ENCODE data around the gene LRRC4C. TPM values are rescaled to one million over a fixed set of nuclear protein-coding genes. Genes with fewer than 3 reads are reported as not detected.

LRRC4C gene
- total RNA-seq, 1 experiment from 2014 or later: not detected

DNA sequence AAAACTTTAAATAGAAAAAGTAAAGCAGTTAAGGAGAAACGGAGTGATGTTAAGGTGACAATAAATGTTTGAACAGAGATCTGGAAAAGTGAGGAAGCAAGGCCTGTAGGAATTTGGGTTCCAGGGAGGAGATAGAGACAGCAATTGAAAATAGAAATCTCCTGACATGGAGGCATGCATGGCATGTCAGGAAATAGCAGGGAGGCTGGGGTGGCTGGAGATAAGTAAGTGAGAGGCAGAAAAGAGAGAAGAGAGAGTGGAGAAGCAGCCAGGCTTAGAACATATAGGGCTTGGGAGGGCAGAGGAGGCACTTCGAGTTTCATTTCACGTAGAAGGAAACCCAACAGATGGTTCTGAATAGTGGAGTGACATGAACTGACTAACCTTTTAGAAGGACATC lies 185.5 kb downstream of the LRRC4C start:
- no peak for ATAC-seq
- CTCF ChIA-PET: no interaction called here

DNA sequence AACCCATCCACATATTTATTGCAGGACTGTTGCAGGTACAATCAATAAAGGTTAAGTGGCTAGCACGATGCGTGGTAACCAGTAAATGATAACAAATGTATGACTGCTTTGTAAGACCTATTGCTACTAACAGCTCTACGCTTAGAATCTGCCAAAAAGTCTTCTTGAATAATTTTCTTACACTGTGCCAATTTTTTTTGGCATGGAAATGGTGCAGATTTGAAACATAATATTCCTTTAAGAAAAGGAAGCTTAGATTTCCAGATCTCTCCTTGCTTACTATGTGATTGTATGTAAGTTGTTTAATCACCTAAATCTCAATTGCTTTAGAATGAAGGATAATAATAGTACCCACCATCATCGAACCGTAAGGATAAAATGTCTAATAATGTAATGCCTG lies 192.0 kb downstream of the LRRC4C start:
- Histone ChIP-seq H3F3A (ENCODE audit: low read length, unreplicated experiment) (no peaks in the 10 kb centered on the region), H3K4me2 (ENCODE audit: low read length) (no peak overlapping the region), H3K27ac (ENCODE audit: low read length) (no peak overlapping the region), H3K4me3 (ENCODE audit: low read length) (no peak overlapping the region), H2AFZ (ENCODE audit: low read length) (no peak overlapping the region), H3K27me3 (ENCODE audit: low read length) (no peaks in the 10 kb centered on the region), H4K20me1 (ENCODE audit: low read length) (no peaks in the 10 kb centered on the region), H3K4me1 (ENCODE audit: insufficient read depth, low read length) (no peaks in the 10 kb centered on the region), H3K36me3 (ENCODE audit: low read depth, low read length) (no peaks in the 10 kb centered on the region), H3K9ac (ENCODE audit: low read length) (no peak overlapping the region), H3K79me2 (ENCODE audit: low read length) (no peaks in the 10 kb centered on the region), H3K9me3 (ENCODE audit: low read length) (no peaks in the 10 kb centered on the region), H3K9me2 (replicated peaks; ENCODE audit: low read length) (no peaks in the 10 kb centered on the region)
- ATAC-seq: no peak
- ChIA-PET POLR2A (ENCODE audit: unreplicated experiment) (no interaction called here), CTCF (no interaction called here)
- intact Hi-C loops (cut with micrococcal nuclease): no loop called here
- TF ChIP-seq EZH2phosphoT487 (IDR thresholded peaks at IDR 0.05; ENCODE audit: borderline replicate concordance, low read length) (no peak), EZH2 (IDR thresholded peaks at IDR 0.05; ENCODE audit: low read length, unreplicated experiment) (no peak)
- TF ChIP-seq, protein P1, sequence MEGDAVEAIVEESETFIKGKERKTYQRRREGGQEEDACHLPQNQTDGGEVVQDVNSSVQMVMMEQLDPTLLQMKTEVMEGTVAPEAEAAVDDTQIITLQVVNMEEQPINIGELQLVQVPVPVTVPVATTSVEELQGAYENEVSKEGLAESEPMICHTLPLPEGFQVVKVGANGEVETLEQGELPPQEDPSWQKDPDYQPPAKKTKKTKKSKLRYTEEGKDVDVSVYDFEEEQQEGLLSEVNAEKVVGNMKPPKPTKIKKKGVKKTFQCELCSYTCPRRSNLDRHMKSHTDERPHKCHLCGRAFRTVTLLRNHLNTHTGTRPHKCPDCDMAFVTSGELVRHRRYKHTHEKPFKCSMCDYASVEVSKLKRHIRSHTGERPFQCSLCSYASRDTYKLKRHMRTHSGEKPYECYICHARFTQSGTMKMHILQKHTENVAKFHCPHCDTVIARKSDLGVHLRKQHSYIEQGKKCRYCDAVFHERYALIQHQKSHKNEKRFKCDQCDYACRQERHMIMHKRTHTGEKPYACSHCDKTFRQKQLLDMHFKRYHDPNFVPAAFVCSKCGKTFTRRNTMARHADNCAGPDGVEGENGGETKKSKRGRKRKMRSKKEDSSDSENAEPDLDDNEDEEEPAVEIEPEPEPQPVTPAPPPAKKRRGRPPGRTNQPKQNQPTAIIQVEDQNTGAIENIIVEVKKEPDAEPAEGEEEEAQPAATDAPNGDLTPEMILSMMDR (conservative IDR thresholded peaks at IDR 0.05; ENCODE audit: low read depth, low read length): no peak
- no peak for DNase-seq
- BruUV-seq (replicated peaks): no TSS peak

More for the DNA sequence above, 185.5 kb downstream of the LRRC4C start:
- no peak overlapping the region for H3K4me2 ChIP-seq (ENCODE audit: low read length)
- intact Hi-C loops (cut with micrococcal nuclease): no loop called here
- H3K27ac ChIP-seq (ENCODE audit: low read length): no peak overlapping the region
- H3K9me2 ChIP-seq (replicated peaks; ENCODE audit: low read length): no peaks in the 10 kb centered on the region
- no peak for DNase-seq
- H4K20me1 ChIP-seq (ENCODE audit: low read length): no peaks in the 10 kb centered on the region
- H3K4me3 ChIP-seq (ENCODE audit: low read length): no peak overlapping the region
- no peaks in the 10 kb centered on the region for H3K36me3 ChIP-seq (ENCODE audit: low read depth, low read length)
- BruUV-seq (replicated peaks): no TSS peak
- no peak overlapping the region for H3K9ac ChIP-seq (ENCODE audit: low read length)
- TF ChIP-seq, protein P1 (conservative IDR thresholded peaks at IDR 0.05; ENCODE audit: low read depth, low read length): no peak
- no peak for TF ChIP-seq EZH2 (IDR thresholded peaks at IDR 0.05; ENCODE audit: low read length, unreplicated experiment)
- TF ChIP-seq EZH2phosphoT487 (IDR thresholded peaks at IDR 0.05; ENCODE audit: borderline replicate concordance, low read length): no peak
- no peaks in the 10 kb centered on the region for H3K27me3 ChIP-seq (ENCODE audit: low read length)
- H3K9me3 ChIP-seq (ENCODE audit: low read length): no peaks in the 10 kb centered on the region
- H3K4me1 ChIP-seq (ENCODE audit: insufficient read depth, low read length): no peaks in the 10 kb centered on the region
- no peaks in the 10 kb centered on the region for H3F3A ChIP-seq (ENCODE audit: low read length, unreplicated experiment)
- POLR2A ChIA-PET (ENCODE audit: unreplicated experiment): no interaction called here
- no peaks in the 10 kb centered on the region for H3K79me2 ChIP-seq (ENCODE audit: low read length)
- no peak overlapping the region for H2AFZ ChIP-seq (ENCODE audit: low read length)

DNA sequence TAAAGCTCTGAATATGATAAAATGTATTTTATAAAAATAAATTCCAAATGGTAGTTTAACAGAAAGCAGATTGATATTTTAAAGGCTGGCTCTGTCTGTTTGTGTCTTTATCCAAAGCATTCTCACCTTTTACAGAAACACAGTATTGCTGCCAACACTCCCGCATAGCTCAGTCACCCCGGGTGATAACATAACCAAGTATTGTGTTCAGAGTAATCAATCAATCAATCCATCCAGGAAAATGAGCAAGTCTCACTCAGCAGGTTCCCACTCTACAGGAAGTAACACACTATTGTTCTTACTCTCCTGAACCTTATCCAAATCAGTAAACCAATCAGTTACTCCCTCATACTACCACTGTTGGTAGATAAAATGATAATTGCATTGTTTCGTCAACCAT lies 203.4 kb downstream of the LRRC4C start:
- no peak overlapping the region for H3K9ac ChIP-seq (ENCODE audit: low read length)
- H3K9me3 ChIP-seq (ENCODE audit: low read length): no peaks in the 10 kb centered on the region
- H3K27me3 ChIP-seq (ENCODE audit: low read length): no peaks in the 10 kb centered on the region
- no peaks in the 10 kb centered on the region for H3K9me2 ChIP-seq (replicated peaks; ENCODE audit: low read length)
- no peak overlapping the region for H3K27ac ChIP-seq (ENCODE audit: low read length)
- no peaks in the 10 kb centered on the region for H3K79me2 ChIP-seq (ENCODE audit: low read length)
- intact Hi-C loops (cut with micrococcal nuclease): no loop called here
- no peak overlapping the region for H2AFZ ChIP-seq (ENCODE audit: low read length)
- POLR2A ChIA-PET (ENCODE audit: unreplicated experiment): no interaction called here
- H3K36me3 ChIP-seq (ENCODE audit: low read depth, low read length): no peaks in the 10 kb centered on the region
- DNase-seq: no peak
- H4K20me1 ChIP-seq (ENCODE audit: low read length): no peaks in the 10 kb centered on the region
- H3K4me1 ChIP-seq (ENCODE audit: insufficient read depth, low read length): no peaks in the 10 kb centered on the region
- TF ChIP-seq, protein P1 (conservative IDR thresholded peaks at IDR 0.05; ENCODE audit: low read depth, low read length): no peak
- TF ChIP-seq EZH2phosphoT487 (IDR thresholded peaks at IDR 0.05; ENCODE audit: borderline replicate concordance, low read length) (no peak), EZH2 (IDR thresholded peaks at IDR 0.05; ENCODE audit: low read length, unreplicated experiment) (no peak)
- no peak overlapping the region for H3K4me2 ChIP-seq (ENCODE audit: low read length)
- H3F3A ChIP-seq (ENCODE audit: low read length, unreplicated experiment): no peaks in the 10 kb centered on the region
- no peak overlapping the region for H3K4me3 ChIP-seq (ENCODE audit: low read length)
- no peak for ATAC-seq
- CTCF ChIA-PET: no interaction called here
- BruUV-seq (replicated peaks): no TSS peak
